GM21737 (cell line): ENCODE results near the gene XXYLT1.

Source experiments
- ATAC-seq: cut with Tn5 transposase; IDR thresholded peaks from one replicate; pipeline ENCODE4 v1.9.1; 2021; ENCODE audit warnings: mild to moderate bottlenecking, moderate library complexity; ENCODE audit not compliant: unreplicated experiment

The XXYLT1 gene

GRCh38 chr3:195019335-195019734, 251.6 kb downstream of the XXYLT1 start:
- no peak for ATAC-seq
